IMR-90 (cell line): Measurements from ENCODE around the gene OR4N2.
"Not testable (repeated sequence)": the region's sequence is repeated elsewhere in the genome, so short reads cannot be mapped to it uniquely, and the experiment has no call there.

Source experiments
- CEBPB ChIP-seq: IDR thresholded peaks from 2 replicates; pipeline ENCODE4 v1.6.1; 2012; ENCODE audit warnings: low read depth, low read length, improper control_type of control experiment
- MAFK ChIP-seq: IDR thresholded peaks from 2 replicates; pipeline ENCODE4 v1.6.1; 2012; ENCODE audit warnings: low read depth, low read length, improper control_type of control experiment
- MAZ ChIP-seq: IDR thresholded peaks from 2 replicates; pipeline ENCODE4 v1.6.1; 2012; ENCODE audit warnings: low read depth, mild to moderate bottlenecking, low read length, improper control_type of control experiment, moderate library complexity, borderline replicate concordance
- POLR2A ChIP-seq: IDR thresholded peaks from 2 replicates; pipeline ENCODE4 v1.6.1; 2012; ENCODE audit warnings: mild to moderate bottlenecking, low read depth, low read length
- RAD21 ChIP-seq: IDR thresholded peaks from 2 replicates; pipeline ENCODE4 v1.6.1; 2012; ENCODE audit warnings: low read length, improper control_type of control experiment
- RCOR1 ChIP-seq: IDR thresholded peaks from 2 replicates; pipeline ENCODE4 v1.6.1; 2012; ENCODE audit warnings: mild to moderate bottlenecking, low read length, improper control_type of control experiment; ENCODE audit not compliant: insufficient replicate concordance
- SMC3 ChIP-seq: fragments of 150-350 bp; IDR thresholded peaks from 2 replicates; pipeline ENCODE4 v1.6.1; 2016; ENCODE audit warnings: low read depth, mild to moderate bottlenecking, antibody characterized with exemption, low read length, moderate library complexity
- USF2 ChIP-seq: fragments of 150-350 bp; IDR thresholded peaks from 2 replicates; pipeline ENCODE4 v1.6.1; 2017; ENCODE audit warnings: mild to moderate bottlenecking, antibody characterized with exemption, low read length, low read depth
- TF ChIP-seq, protein P1 (sequence below): conservative IDR thresholded peaks from 2 replicates; pipeline ENCODE4 v1.5.1; 2012; ENCODE audit warnings: mild to moderate bottlenecking, low read depth, low read length, improper control_type of control experiment

GRCh38 chr14:19771491-19771890, 32.1 kb upstream of the OR4N2 start:
- TF ChIP-seq, protein P1, sequence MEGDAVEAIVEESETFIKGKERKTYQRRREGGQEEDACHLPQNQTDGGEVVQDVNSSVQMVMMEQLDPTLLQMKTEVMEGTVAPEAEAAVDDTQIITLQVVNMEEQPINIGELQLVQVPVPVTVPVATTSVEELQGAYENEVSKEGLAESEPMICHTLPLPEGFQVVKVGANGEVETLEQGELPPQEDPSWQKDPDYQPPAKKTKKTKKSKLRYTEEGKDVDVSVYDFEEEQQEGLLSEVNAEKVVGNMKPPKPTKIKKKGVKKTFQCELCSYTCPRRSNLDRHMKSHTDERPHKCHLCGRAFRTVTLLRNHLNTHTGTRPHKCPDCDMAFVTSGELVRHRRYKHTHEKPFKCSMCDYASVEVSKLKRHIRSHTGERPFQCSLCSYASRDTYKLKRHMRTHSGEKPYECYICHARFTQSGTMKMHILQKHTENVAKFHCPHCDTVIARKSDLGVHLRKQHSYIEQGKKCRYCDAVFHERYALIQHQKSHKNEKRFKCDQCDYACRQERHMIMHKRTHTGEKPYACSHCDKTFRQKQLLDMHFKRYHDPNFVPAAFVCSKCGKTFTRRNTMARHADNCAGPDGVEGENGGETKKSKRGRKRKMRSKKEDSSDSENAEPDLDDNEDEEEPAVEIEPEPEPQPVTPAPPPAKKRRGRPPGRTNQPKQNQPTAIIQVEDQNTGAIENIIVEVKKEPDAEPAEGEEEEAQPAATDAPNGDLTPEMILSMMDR: not testable (repeated sequence)
- TF ChIP-seq POLR2A, SMC3, MAFK, CEBPB, RCOR1, USF2, RAD21, MAZ: not testable (repeated sequence)
